HUDEP-2 (cell line): ENCODE data around the gene KIF1A.

Experiments used
- DNase-seq, 76 experiments: peaks; one replicate each; lab custom pipeline; 2025; ENCODE audit not compliant: unreplicated experiment in 76 of 76; lab: John Stamatoyannopoulos, UW

The KIF1A gene, protein sequence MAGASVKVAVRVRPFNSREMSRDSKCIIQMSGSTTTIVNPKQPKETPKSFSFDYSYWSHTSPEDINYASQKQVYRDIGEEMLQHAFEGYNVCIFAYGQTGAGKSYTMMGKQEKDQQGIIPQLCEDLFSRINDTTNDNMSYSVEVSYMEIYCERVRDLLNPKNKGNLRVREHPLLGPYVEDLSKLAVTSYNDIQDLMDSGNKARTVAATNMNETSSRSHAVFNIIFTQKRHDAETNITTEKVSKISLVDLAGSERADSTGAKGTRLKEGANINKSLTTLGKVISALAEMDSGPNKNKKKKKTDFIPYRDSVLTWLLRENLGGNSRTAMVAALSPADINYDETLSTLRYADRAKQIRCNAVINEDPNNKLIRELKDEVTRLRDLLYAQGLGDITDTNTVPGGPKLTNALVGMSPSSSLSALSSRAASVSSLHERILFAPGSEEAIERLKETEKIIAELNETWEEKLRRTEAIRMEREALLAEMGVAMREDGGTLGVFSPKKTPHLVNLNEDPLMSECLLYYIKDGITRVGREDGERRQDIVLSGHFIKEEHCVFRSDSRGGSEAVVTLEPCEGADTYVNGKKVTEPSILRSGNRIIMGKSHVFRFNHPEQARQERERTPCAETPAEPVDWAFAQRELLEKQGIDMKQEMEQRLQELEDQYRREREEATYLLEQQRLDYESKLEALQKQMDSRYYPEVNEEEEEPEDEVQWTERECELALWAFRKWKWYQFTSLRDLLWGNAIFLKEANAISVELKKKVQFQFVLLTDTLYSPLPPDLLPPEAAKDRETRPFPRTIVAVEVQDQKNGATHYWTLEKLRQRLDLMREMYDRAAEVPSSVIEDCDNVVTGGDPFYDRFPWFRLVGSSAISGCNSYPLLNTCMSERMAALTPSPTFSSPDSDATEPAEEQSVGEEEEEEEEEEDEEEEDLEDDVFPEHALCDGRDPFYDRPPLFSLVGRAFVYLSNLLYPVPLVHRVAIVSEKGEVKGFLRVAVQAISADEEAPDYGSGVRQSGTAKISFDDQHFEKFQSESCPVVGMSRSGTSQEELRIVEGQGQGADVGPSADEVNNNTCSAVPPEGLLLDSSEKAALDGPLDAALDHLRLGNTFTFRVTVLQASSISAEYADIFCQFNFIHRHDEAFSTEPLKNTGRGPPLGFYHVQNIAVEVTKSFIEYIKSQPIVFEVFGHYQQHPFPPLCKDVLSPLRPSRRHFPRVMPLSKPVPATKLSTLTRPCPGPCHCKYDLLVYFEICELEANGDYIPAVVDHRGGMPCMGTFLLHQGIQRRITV (N-terminal part only)

DNA sequence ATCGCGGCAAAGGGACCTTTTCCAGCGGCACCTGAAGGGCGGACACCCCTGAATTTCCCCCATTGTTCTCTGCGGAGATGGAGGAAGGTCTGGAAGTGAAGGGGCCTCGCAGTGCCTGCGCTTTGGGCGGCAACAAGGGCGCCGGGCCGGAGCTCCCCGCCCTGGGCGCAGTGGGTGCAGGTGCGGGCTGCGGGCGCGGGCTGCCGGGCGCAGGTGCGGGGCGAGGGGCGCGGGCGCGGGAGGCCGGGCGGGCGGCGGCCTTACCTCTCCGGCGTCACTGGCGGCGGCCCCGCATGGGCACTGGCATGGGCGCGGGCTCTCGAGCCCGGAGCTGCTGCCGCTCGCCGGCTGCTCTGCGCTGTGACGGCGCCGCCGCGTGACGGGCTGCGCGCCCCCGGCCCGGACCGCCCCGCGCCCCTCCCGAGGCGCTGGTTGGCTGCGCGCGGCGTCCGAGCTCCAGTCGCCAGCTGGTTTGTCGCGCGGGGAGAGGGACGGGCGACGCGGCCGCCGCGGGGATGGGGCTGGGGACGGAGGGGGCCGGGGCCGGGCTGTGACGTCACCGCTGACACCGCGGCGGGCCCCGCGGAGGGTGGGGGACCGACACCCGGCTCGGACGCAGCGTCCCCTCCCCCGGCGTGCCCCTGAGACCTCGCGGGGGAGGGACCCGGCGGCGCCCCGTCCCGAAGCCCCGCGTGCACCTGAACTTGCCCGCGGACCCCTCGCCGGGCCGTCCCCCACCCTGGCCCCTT, at the start of gene KIF1A:
Gene KIF1A, minus strand, starts transcription at position 362 of the 749 bp plus-strand sequence. CDS start 22,467 bp downstream, outside the sequence.
- no peak for DNase-seq

DNA sequence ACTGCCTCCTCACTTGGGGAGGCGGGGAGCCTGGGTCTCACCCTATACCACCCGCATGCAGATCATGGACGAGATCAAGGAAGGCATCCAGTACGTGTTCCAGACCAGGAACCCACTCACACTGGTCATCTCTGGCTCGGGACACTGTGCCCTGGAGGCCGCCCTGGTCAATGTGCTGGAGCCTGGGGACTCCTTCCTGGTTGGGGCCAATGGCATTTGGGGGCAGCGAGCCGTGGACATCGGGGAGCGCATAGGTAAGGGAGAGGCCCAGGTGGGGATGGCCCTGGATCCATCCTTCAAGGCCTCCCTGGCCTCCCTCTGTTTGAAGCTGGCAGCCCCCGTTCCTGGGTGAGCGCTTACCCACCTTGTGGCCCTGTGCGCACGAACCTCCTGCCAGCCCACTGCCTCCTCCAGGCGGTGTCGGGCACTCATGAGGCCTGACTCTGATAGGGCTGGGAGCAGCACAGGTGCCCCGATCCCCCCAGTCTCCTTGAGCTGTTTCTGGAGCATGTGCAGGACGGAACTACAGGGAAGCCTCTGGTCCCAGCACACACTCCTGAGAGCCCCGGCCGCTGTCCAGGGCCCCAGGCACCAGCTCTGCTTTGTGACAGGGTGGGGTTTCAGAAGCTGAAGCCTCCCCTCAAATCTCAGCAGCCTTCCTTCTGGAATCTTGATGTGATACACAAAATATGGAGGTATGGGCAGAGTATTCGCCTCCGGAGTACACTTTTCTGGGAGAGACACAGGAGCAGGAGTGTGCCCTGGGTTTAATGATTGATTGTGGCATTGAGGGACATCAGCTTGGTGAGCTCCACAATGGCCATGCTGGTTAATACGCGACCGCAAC, 49.3 kb upstream of the KIF1A start:
- no peak for DNase-seq

DNA sequence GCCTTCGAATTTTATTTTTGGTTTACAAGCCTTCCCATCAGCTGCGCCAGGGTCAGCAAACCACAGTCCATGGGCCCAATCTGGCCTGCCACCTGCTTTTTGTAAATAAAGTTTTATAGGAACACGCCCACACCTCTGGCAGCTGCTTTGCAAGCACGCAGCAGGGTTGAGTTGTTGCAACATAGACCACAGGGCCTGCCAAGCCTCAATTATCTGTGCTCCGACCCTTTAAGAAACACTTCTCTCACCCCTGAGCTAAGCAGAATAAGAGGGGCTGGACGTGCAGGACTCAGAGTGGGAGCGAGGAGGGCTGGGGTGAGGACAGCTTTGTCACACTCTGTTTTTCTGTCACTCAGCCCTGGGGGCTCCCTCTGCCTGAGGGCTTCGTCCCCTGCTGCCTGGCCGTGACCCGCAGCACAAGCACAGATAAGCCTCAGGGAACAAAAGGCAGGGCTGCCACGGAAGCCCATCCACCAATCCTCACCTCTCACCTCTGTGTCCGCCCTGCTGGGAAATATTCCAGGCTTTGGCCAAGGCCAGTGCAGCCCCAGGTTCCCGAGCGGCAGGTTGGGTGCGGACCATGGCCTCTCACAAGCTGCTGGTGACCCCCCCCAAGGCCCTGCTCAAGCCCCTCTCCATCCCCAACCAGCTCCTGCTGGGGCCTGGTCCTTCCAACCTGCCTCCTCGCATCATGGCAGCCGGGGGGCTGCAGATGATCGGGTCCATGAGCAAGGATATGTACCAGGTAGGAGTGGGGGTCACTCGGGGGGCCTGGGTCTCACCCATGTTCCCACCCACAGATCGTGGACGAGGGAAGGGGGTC, 48.5 kb upstream of the KIF1A start, which contains the start of gene AGXT:
Gene AGXT, plus strand, starts transcription at position 539 of the 823 bp plus-strand sequence. Its CDS starts 42 bp downstream, at position 581.
- no peak for DNase-seq

DNA sequence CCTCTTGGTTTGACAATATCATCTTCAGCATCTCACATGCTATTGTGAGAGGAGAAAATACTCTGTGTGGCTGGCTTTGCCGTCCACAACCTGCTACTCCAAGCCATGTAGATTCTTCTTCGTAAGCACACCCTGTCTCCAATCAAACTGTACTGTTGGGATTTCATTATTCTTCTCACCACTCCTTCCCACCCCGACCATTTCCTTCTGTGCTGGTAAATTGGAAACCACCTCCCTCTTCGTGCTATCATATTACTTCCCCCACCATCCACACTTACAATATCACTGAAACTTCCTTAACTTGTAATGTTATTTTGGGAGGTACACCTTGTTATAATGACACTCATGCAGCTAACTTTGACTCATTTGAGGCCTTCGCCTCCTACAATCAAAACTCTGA, 45.4 kb upstream of the KIF1A start:
- no peak for DNase-seq

DNA sequence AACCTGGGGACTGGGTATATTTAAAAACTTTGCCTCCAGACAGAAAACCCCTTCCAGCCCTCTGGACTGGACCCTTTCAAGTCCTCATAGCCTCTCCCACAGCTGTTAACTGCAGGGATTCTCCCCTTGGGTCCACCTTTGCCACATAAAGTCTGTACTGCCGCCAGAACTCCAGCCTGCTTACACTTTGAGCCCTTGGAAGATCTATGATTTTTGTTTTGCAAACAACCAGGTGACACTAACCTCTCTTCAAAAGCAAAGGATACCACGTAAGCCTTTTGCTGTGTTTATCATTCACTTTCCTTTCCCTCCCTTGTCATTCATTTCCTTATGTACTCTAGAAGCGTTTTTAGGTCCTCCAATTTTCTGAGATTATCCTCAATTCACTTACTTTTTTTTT, 44.5 kb upstream of the KIF1A start:
- DNase-seq, result no peak

DNA sequence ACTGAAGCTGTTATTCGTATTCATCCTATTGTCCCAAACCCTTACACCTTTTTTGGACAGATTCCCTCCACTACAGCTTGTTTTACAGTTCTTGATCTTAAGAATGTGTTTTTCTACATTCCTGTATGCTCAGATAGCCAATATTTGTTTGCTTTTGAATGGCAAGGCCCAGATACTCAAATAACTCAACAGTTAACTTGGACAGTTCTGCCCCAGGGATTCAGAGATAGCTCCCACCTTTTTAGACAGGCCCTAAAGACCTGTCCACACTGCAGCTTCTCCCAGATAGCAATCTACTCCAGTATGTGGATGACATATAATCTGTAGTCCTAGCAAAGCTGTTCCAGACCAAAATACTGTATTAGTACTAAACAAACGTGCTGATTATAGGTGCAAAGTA, 41.5 kb upstream of the KIF1A start:
- no peak for DNase-seq

DNA sequence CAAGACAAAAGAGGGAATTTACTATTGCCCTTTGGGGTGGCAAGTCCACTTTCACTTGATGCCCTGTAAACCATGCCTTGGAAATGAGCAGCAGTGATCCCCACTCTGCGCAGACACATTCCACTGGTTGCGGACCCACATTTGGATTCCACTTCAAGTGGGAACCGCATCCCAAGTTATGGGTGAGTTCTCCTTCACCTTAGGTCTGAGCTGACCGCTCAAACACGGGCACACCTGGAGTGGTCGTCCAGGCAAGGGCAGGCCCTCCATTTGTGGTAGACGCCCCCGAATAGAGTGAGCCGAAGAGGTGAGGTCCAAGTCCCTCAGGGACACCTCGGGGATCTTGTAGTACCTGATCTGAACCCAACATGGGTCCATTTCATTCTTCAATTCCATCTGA, 38.9 kb upstream of the KIF1A start:
- DNase-seq, result no peak

DNA sequence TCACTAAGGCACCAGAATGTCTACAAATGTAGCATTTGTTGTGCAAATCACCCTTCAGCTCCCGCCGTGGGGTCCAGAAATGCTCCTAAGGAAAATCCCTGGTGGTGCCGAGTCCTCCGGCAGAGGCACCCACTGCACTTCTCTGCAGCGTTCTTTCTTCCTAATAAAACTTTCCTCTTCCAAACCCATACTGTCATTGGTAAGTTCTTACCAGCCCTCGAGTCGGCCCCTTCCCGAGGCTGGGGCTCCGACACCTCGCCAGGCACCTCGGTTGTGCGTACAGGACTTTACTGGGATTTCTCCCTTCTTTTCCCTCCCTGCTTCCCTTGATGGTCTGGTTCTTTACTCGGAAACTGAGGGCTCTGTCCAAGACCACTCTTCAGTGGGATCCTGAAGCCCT, 38.3 kb upstream of the KIF1A start:
- DNase-seq, result no peak

DNA sequence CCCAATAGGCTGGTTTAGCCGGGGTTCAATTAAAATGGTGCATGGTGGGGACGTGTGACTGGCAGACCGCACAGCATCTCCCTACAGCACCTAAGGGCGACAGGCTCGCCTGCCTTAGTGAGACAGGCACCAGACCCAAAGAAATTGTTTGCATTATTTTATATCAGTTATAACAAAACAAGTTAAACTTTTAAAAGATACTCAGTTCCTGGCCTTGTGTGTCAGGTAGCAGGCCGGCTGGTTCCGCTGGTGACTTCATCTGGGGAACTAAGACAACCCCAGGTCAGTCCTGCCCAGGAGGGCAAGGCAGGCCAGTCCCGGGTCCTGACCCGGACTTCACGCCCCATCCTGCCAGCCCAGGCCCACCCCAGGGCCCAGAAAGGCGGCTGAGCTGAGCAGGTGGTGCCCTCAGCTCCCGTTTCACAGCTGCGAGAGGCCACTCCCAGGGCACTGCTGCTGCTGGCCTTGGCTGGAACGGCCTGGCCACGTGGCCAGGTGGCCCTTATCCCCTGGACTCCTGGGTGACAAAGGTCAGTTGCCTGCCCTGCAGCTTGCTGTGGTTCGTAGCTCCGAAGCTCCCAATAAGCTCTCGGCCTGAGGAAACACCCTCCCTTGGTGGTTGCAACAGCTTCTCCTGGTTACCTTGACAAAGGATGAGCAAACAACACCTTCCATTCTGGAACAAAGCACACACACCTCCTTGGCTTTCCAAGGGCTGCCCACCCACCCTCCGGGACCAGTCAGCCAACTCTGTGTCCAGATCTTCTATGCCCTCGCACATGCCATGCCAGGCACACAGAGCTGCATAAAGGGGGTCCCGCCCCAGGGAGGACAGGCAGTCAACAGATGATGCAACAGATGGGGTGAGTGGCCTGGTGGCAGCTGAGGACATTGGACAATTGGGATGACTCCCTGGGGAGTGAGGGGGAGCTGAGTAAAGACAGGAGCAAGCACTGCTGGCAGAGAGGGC, 37.3 kb upstream of the KIF1A start:
- no peak for DNase-seq

DNA sequence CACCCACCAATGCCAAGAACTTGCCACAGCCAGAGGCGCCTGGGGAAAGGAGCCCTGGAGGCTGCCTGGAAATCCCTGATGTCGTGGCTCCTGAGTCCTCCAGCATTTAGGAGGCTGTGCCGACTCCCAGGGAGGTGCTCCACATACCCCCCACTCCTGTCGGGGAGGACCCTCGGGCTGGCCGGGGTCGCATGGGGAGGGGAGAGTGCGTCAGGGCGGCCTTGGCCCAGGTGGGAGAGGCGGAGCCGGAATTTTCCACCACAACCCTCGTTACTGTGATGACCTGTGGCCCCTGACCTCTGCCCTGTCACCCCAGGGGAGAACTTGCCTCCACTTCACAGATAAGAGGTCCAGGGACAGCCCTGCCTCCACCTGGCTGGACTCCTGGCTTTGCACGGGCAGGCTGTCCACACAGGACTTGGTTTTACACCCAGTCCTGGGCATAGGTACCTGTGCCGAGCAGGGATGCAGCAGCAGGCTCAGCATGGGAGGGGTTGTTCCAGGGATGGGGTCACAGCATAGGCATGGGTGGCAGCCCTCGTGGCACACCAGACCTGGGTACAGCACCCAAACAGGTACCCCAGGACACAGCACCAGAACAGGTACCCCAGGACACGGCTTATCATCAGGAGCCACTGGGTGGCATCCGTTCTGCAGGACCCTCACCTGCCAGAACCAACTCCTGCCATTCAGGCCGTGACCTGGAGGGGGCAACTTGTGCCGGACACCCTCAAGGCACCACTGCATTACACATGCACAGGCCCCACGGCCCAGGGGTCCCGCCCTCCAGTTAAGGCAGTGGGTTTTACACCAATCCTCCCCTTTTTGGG, 36.3 kb upstream of the KIF1A start:
- DNase-seq, result no peak

DNA sequence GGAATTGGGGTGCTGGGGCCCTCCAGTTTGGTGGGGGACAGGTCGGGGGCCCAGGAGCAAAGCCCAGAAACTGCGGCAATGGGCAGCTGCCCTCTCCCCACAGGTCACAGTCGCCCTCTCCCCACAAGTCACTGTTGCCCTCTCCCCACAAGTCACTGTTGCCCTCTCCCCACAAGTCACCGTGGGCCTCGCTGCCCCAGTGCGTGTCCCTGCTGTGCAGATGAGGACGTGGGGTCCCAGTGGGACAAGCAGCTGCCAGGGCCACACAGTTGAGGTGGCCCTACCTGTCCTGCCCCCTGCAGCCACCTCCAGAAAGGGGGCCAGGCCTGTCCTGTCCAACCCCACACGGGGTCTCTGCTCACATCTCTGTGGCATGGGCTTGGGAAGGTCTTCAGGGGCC, 35.7 kb upstream of the KIF1A start:
- DNase-seq, result no peak

DNA sequence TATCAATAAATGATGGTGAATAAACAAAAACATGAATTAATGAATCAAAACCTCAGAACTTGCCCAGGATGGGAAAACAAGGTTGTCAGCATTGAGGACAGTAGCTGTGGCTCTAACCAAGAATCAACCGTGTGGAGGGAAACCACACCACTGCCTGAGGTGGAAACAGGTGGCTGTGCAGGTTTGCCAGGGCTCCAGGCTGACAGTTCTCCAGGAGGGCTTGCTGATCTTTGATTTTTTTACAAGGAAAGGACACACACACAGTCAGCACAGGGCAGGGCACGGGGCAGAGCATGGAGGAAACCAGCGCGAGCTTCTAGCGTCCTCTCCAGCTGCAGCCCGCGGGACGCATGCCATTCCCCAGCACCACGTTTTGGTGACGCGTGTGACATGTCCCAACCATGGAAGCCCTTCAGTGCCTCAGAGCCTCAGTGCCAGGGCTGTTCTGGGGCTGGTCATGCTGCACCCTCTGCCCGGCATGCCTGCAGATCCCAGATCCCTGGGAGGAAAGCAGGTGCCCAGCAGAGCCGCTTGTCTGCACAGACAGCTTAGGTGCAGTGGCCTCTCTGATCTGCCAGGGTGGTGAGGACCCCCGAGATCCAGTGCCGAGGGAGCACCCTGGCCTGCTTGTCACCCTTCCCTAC, 32.8 kb upstream of the KIF1A start:
- no peak for DNase-seq

DNA sequence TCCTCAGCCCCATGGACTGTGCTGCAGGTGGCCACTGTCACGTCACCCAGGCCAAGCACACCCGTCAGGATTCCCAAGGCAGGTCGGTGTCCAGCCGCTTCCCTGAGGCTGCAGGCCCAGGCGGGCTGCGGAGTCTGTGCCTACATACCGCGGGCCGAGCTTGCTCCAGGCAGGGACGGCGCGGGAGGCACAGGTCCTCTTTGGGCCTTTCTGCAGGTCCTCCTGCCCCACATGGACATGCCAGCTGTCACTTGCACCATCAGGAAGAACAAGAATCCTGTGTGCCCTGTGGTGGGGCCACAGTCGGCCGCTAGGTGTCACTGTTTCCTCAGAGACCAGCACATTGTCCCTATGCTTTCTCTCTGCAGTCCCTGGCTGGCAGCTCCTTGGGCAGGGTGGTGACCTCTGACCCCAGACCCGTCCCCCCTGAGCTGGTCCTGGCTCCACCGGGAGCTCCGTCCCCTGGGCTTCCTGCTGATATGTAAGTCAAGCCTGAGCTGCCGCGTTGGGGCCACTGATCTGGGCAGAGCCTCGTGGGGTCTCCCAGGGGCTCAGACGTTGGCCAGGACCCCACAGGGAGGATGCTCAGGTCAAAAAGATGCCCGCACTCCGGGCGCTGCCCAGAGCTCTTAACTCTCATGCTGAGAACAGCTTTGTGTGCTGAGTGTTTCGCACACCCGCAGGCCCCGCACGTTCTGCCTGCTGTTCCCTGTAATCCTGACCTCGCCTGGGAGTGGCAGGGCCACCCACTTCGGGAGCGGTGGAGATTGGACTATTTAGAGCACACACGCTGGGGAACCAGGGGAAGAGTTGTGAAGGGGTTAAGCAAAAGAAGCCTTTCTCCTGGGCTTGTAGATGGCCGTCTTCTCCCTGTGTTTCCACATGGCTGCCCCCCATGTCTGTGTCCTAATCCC, 31.3 kb upstream of the KIF1A start:
- peak in 66 of 76 experiments; percentile 2 to 87 (median 56) for DNase-seq

DNA sequence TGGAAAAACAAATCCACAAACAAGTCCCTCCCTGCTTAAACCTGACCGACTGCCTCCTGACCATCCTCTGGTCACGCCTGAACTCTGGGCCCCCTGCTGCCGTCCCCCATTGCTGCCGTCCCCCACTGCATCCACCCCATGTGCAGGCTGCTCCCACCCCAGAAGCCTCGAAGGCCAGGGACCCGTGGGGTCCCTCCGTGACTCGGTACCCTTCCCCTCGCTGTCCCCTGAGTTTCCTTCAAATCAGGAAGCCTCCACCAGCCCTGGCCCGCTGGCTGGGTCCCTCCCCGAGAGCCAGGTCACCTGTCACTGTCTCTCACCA, 30.7 kb upstream of the KIF1A start:
- no peak for DNase-seq

DNA sequence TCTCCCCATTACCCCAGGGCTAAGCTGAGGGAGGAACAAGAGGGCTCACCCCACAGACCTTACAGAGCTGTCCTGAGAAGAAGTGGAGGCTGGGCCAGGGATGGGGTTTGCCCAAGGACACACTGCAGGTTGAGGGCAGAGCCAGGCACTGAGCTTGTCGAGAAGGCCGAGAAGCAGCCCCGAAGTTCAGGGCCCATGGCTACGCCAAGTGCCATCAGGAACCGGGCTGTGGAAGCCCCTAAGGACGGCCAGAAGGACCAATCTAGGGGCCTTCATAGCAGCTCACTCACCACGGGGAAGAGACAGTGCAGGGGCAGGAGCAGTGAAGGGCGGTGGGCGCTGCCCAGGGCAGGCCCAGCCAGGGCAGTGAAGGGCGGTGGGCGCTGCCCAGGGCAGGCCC, 30.0 kb upstream of the KIF1A start:
- DNase-seq, result no peak
